ENCODE data around the gene MYOC.
"Not testable (repeated sequence)": the region's sequence is repeated elsewhere in the genome, so short reads cannot be mapped to it uniquely, and the experiment has no call there.

The MYOC gene

DNA sequence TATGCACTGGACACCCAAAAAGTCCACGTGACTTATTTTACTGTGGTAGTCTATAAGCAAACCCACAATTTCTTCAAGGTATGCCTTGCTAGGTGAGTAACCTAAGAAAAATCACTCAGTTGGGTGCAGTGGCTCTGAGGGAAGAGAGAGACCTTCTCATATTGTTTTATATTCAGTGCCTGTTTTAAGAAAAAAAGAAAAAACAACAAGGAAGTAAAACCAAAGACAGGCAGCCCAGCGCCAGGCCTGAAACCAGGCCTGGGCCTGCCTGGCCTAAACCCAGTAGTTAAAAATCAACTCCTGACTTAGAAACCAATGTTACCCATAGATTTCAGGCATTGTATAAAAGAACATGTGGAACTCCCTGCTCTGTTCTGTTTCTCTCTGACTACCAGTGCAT lies 52.2 kb downstream of the MYOC start:
- DNase-seq = not testable (repeated sequence)

GRCh38 chr1:171597203-171597602 lies 55.3 kb downstream of the MYOC start:
- no peak for DNase-seq

DNA sequence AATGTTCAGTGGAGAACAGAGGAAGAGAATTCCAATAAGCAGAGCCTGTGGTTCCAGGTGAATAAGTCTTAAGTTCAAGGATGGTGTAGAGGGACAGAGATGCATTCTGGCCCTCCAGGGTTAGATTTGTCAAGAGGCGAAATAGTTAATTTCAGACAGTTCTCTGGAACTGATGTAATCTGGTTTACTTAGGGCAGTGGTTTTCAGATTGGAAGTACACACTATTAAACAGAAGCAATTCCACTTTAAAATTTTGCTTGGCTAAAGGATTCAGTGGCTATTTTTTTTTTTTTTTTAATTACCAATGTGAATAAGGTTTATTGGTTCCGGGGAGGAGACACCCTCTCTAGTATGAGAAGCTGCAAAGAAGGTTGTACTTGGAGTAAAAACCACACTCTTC lies 55.8 kb downstream of the MYOC start:
- DNase-seq = no peak

DNA sequence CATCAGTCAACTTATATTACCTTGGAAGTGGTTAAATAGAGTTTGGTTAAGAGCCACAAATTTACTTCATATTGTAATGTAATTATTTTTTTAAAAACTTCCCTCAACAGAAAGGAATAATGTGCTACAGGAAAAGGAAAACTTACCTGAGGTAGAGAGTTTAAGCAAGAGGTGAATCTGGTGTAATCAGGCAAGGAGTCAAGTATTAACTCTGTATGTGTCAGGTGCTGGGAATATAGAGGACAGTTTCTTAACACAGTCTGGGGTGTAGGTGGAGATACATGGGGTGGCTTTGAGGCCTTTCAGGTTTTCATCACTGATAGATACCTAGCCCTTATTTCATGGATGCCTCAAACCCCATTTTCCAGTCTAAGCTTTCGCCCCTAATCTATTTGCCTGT lies 56.4 kb downstream of the MYOC start:
- DNase-seq = no peak

DNA sequence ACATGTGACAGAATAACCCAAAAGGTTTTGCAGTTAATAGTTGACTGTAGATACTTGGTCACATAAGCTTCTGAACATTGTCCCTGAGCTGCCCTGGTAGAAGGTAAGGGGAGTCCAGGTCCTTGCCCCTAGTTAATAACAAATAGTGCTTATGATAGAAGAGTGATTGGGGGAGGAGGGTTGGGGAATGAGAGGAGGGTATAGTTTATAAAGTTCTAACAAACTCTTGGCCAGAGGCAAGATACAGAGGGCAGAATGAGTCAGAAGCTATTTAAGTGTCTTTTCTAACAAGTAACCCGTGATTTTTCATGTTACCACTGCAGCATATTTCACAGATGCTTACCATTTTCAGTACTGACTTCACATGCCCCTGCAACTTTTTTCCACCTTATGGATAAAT lies 57.2 kb downstream of the MYOC start:
- no peak for DNase-seq

- no peak for DNase-seq
Measured at GRCh38 chr1:171590022-171590421, 62.5 kb downstream of the MYOC start.

DNA sequence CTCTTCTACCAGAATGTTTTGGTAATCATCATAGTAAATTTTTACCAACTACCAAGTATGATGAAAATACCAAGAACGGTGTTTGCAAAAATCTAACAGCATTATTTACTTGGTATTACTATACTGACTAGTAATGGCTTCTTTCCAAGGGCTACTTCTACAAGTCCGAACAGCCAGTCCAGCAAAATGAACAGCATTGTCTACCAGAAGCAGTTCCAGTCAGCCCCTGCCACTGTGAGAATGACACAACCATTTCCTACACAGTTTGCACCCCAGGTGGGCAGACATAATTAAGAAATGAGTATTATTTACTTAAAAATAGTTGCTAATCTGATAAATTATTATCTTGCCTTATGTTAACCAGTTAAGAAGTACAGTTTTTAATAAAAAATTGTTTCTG lies 64.3 kb downstream of the MYOC start:
- no peak for DNase-seq

GRCh38 chr1:171585715-171586114 lies 66.8 kb downstream of the MYOC start:
- no peak for DNase-seq

Measured in left hindlimb (tissue), 1 donor.